Measurements from ENCODE around the gene GCK.
A peak's percentile ranks its signal among the peaks of the same experiment; 100 is the strongest.

GCK gene

GRCh38 chr7:44162179-44162578, 27.1 kb downstream of the GCK start:
- no peak for DNase-seq (ENCODE audit: low spot score)
- no peak for TF ChIP-seq CTCF (IDR thresholded peaks at IDR 0.05; ENCODE audit: borderline replicate concordance, control extremely low read depth, extremely low read depth, insufficient read depth, missing control alignments)
- in situ Hi-C loops (cut with MboI; ENCODE audit: low sequenced_read_pairs, unreplicated experiment) = no loop called here

GRCh38 chr7:44161371-44161770, 27.9 kb downstream of the GCK start:
- no peak for TF ChIP-seq CTCF (IDR thresholded peaks at IDR 0.05; ENCODE audit: borderline replicate concordance, control extremely low read depth, extremely low read depth, insufficient read depth, missing control alignments)
- DNase-seq (ENCODE audit: low spot score) = no peak
- in situ Hi-C loops (cut with MboI; ENCODE audit: low sequenced_read_pairs, unreplicated experiment) = no loop called here

GRCh38 chr7:44159824-44160630, 29.2 kb downstream of the GCK start:
- TF ChIP-seq CTCF (IDR thresholded peaks at IDR 0.05; ENCODE audit: borderline replicate concordance, control extremely low read depth, extremely low read depth, insufficient read depth, missing control alignments) = no peak
- no peak for DNase-seq (ENCODE audit: low spot score)
- in situ Hi-C loops (cut with MboI; ENCODE audit: low sequenced_read_pairs, unreplicated experiment) = no loop called here

GRCh38 chr7:44158873-44159631, 30.2 kb downstream of the GCK start:
- in situ Hi-C loops (cut with MboI; ENCODE audit: low sequenced_read_pairs, unreplicated experiment) = no loop called here
- no peak for DNase-seq (ENCODE audit: low spot score)
- no peak for TF ChIP-seq CTCF (IDR thresholded peaks at IDR 0.05; ENCODE audit: borderline replicate concordance, control extremely low read depth, extremely low read depth, insufficient read depth, missing control alignments)

GRCh38 chr7:44158096-44158872, 31.0 kb downstream of the GCK start:
- DNase-seq (ENCODE audit: low spot score) = peak; percentile 22
- TF ChIP-seq CTCF (IDR thresholded peaks at IDR 0.05; ENCODE audit: borderline replicate concordance, control extremely low read depth, extremely low read depth, insufficient read depth, missing control alignments) = no peak
- in situ Hi-C loops (cut with MboI; ENCODE audit: low sequenced_read_pairs, unreplicated experiment) = no loop called here

Measured in GM13976 (cell line).